ENCODE measurements around the gene LRRN2. TPM values are rescaled to one million over a fixed set of nuclear protein-coding genes. Genes with fewer than 3 reads are reported as not detected.
"Not testable (repeated sequence)": the region's sequence is repeated elsewhere in the genome, so short reads cannot be mapped to it uniquely, and the experiment has no call there.

The LRRN2 gene
- total RNA-seq, 4 donors from 2014 or later, result 2.0 to 8.6 (median 3.9) TPM

DNA sequence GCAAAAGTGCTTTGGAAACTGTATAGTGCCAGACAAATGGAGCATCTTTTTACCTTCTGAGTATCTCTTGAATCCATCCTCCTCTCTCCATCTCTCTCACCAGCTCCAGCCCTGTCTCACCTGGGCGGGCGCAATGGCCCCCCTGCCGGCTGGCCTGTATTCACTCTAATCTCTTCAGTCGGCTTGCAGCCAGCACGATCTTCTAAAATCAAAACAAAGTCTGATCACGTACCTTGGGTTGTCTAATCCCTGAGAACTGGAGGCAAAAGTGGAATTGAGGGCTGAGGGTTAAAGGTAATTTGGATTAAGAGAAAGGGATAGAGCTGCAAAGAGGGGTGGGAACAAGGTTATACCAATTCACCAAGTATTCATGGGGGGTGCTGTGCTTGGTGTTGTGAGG is 46.0 kb upstream of the LRRN2 start:
- no peaks in the 10 kb centered on the region for H3K36me3 ChIP-seq
- H3K4me1 ChIP-seq, result no peaks in the 10 kb centered on the region
- peak; percentile 7 to 28 for DNase-seq
- no peak overlapping the region for H3K27ac ChIP-seq
- TF ChIP-seq POLR2A (IDR thresholded peaks at IDR 0.05) (no peak), CTCF (IDR thresholded peaks at IDR 0.05) (no peak)
- no peaks in the 10 kb centered on the region for H3K27me3 ChIP-seq
- 21 to 36% methylated on average over 6 of the region's 6 CpGs for WGBS, 2 donors
- no peak overlapping the region for H3K4me3 ChIP-seq (replicated peaks in 1 of 3)
- intact Hi-C loops (cut with DNase I), result no loop called here
- H3K9me3 ChIP-seq, result no peaks in the 10 kb centered on the region

DNA sequence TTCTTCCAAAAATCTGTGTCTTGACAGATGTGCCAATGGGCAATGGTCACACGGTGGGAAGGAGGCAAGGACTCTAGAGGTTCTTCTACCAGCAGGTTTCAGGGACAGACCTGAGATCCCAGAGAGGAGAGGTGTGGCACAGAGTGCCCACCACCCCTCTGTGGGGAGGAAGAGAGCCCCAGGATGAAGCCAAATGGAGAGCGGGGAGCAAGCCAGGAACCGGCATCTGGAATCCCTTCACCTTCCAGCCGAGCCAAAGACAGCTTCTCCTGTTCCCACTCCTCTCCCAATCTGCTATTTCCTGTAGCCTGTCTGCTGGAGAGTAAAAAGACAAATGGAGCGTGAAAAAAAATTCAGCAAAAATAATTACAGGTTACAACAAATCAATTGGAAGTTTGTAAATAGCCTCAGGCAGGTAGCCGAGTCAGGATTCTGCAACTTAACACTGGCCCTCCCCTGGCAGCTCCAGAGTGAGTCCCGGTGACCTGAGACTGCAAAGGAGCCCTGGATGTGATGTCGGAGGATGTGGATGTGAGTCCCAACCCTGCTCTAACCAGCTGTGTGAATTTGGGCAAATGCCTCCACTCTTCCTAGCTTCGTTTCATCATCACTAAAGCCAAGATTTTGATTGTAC is 45.4 kb upstream of the LRRN2 start:
- intact Hi-C loops (cut with DNase I), result no loop called here
- H3K27me3 ChIP-seq, result no peaks in the 10 kb centered on the region
- H3K4me3 ChIP-seq (replicated peaks in 1 of 3), result no peak overlapping the region
- 40 to 66% methylated on average over 9 of the region's 9 CpGs for WGBS, 2 donors
- no peak for DNase-seq
- TF ChIP-seq CTCF (IDR thresholded peaks at IDR 0.05) (no peak), POLR2A (IDR thresholded peaks at IDR 0.05) (no peak)
- H3K9me3 ChIP-seq, result no peaks in the 10 kb centered on the region
- H3K27ac ChIP-seq, result no peak overlapping the region
- H3K36me3 ChIP-seq, result no peaks in the 10 kb centered on the region
- no peaks in the 10 kb centered on the region for H3K4me1 ChIP-seq

DNA sequence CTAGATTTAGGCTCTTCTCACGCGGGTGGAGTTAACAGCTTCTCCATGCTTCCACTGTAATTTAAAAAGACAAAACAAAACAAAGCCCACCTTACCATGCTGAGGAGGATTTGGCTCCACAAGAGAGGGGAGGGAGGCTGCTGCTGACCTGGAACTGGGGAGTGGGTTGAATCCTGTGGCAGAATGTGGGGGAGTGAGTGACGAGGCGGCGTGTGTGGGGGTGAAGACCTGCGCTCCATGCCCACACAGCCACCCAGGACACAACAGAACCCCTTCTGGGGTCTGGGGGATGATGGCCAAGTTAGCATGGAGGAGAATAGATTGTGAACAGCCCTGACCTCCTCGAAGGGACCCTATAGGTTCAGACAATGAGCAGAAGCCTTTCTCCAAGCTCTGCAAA is 44.0 kb upstream of the LRRN2 start:
- Histone ChIP-seq H3K9me3 (no peaks in the 10 kb centered on the region), H3K4me3 (replicated peaks in 1 of 3) (no peak overlapping the region), H3K36me3 (no peaks in the 10 kb centered on the region), H3K27ac (no peak overlapping the region), H3K27me3 (no peaks in the 10 kb centered on the region), H3K4me1 (no peaks in the 10 kb centered on the region)
- TF ChIP-seq CTCF (IDR thresholded peaks at IDR 0.05) (no peak), POLR2A (IDR thresholded peaks at IDR 0.05) (no peak)
- DNase-seq, result no peak
- WGBS, 2 donors, result 92 to 95% methylated on average over 7 of the region's 7 CpGs
- intact Hi-C loops (cut with DNase I), result no loop called here

GRCh38 chr1:204728456-204728855 is 42.9 kb upstream of the LRRN2 start:
- no peaks in the 10 kb centered on the region for H3K9me3 ChIP-seq
- H3K36me3 ChIP-seq, result no peaks in the 10 kb centered on the region
- 84 to 90% methylated on average over 3 of the region's 3 CpGs for WGBS, 2 donors
- DNase-seq, result no peak
- no peaks in the 10 kb centered on the region for H3K27me3 ChIP-seq
- no peak overlapping the region for H3K27ac ChIP-seq
- no peaks in the 10 kb centered on the region for H3K4me1 ChIP-seq
- H3K4me3 ChIP-seq (replicated peaks in 1 of 3), result no peak overlapping the region
- no peak for TF ChIP-seq CTCF (IDR thresholded peaks at IDR 0.05)
- intact Hi-C loops (cut with DNase I), result no loop called here

DNA sequence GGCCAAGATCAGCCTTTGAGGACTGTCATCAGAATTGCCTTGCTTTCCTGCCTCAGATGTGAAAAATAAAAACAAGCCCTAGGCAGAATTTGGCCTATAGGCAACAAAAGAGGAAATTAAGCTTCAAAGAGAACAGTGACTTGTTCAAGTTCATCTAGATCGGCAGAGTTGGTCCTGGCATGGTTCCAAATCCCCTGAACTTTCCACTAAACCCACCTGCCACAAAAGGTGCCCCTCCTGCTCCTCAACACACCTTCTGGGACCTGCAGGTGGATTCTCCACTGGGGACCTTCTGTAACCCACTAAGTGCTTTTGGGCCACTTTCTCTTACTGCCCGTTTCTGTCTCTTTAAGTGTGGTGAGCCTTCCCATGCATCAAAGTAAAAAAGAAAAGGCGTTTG is 42.5 kb upstream of the LRRN2 start:
- Histone ChIP-seq H3K27me3 (no peaks in the 10 kb centered on the region), H3K36me3 (no peaks in the 10 kb centered on the region), H3K4me1 (no peaks in the 10 kb centered on the region), H3K9me3 (no peaks in the 10 kb centered on the region), H3K27ac (no peak overlapping the region), H3K4me3 (replicated peaks in 1 of 3) (no peak overlapping the region)
- WGBS, 2 donors, result 58 to 76% methylated on average over 3 of the region's 3 CpGs
- TF ChIP-seq POLR2A (IDR thresholded peaks at IDR 0.05) (no peak), CTCF (IDR thresholded peaks at IDR 0.05) (no peak)
- no peak for DNase-seq
- intact Hi-C loops (cut with DNase I), result no loop called here

GRCh38 chr1:204727438-204727837 is 41.9 kb upstream of the LRRN2 start:
- intact Hi-C loops (cut with DNase I); H3K27ac ChIP-seq; H3K4me1 ChIP-seq; H3K27me3 ChIP-seq; DNase-seq; H3K4me3 ChIP-seq (replicated peaks in 1 of 3); H3K36me3 ChIP-seq; H3K9me3 ChIP-seq: not testable (repeated sequence)
- 90 to 92% methylated on average over 6 of the region's 6 CpGs for WGBS, 2 donors
